H9 (cell line): ENCODE results near the gene PHLDA3. TPM values are rescaled to one million over a fixed set of nuclear protein-coding genes. Genes with fewer than 3 reads are reported as not detected.

ENCODE experiments used
- DNase-seq: peaks from one replicate; pipeline ENCODE4 v3.0.0-alpha.2; 2017
- H2AFZ ChIP-seq: one replicate; pipeline ENCODE4 v1.6.1; 2013; ENCODE audit warnings: mild to moderate bottlenecking, low read length, control low read depth, moderate library complexity
- H2AK5ac ChIP-seq: 2 replicates; pipeline ENCODE4 v1.6.1; 2013; ENCODE audit warnings: low read length, control low read depth, mixed read lengths; ENCODE audit not compliant: insufficient read length
- H2BK120ac ChIP-seq: one replicate; pipeline ENCODE4 v1.6.1; 2013; ENCODE audit warnings: low read depth, mild to moderate bottlenecking, low read length, control low read depth, inconsistent platforms; ENCODE audit not compliant: poor library complexity, severe bottlenecking
- H2BK12ac ChIP-seq: 2 replicates; pipeline ENCODE4 v1.6.1; 2013; ENCODE audit warnings: low read length, control low read depth, mixed read lengths, low read depth; ENCODE audit not compliant: insufficient read length
- H2BK15ac ChIP-seq: 2 replicates; pipeline ENCODE4 v1.6.1; 2013; ENCODE audit warnings: low read depth, low read length, control low read depth
- H2BK20ac ChIP-seq: one replicate; pipeline ENCODE4 v1.6.1; 2013; ENCODE audit warnings: low read depth, mild to moderate bottlenecking, low read length, control low read depth, inconsistent platforms; ENCODE audit not compliant: poor library complexity, severe bottlenecking
- H2BK5ac ChIP-seq: 2 replicates; pipeline ENCODE4 v1.6.1; 2013; ENCODE audit warnings: low read length, control low read depth, mixed read lengths; ENCODE audit not compliant: insufficient read length
- H3K14ac ChIP-seq: 2 replicates; pipeline ENCODE4 v1.6.1; 2013; ENCODE audit warnings: low read length, control low read depth; ENCODE audit not compliant: insufficient read depth
- H3K18ac ChIP-seq: 2 replicates; pipeline ENCODE4 v1.6.1; 2013; ENCODE audit warnings: low read depth, mild to moderate bottlenecking, mixed read lengths, low read length, control low read depth; ENCODE audit not compliant: insufficient read length
- H3K23ac ChIP-seq: 2 replicates; pipeline ENCODE4 v1.6.1; 2013; ENCODE audit warnings: low read length, control low read depth, mixed read lengths, low read depth; ENCODE audit not compliant: insufficient read length
- H3K23me2 ChIP-seq: 2 replicates; pipeline ENCODE4 v1.6.1; 2013; ENCODE audit warnings: low read depth, mild to moderate bottlenecking, mixed read lengths, low read length, control low read depth; ENCODE audit not compliant: insufficient read length, poor library complexity, severe bottlenecking
- H3K27ac ChIP-seq: 2 replicates; pipeline ENCODE4 v1.5.1; 2013; ENCODE audit warnings: low read length, control low read depth, mixed read lengths, low read depth; ENCODE audit not compliant: insufficient read length
- H3K27me3 ChIP-seq: 2 replicates; pipeline ENCODE4 v1.6.1; 2013; ENCODE audit warnings: low read length, control low read depth, inconsistent platforms; ENCODE audit not compliant: insufficient read depth
- H3K4ac ChIP-seq: 2 replicates; pipeline ENCODE4 v1.6.1; 2013; ENCODE audit warnings: low read depth, mild to moderate bottlenecking, control low read depth, inconsistent platforms, low read length, moderate library complexity
- H3K4me1 ChIP-seq: 2 replicates; pipeline ENCODE4 v1.6.1; 2013; ENCODE audit warnings: low read length, control low read depth, inconsistent platforms; ENCODE audit not compliant: insufficient read depth
- H3K4me2 ChIP-seq: 2 replicates; pipeline ENCODE4 v1.6.1; 2013; ENCODE audit warnings: low read length, control low read depth, mixed read lengths; ENCODE audit not compliant: insufficient read length, insufficient read depth
- H3K56ac ChIP-seq: 2 replicates; pipeline ENCODE4 v1.6.1; 2013; ENCODE audit warnings: low read depth, mild to moderate bottlenecking, mixed read lengths, low read length, control low read depth; ENCODE audit not compliant: insufficient read length
- H3K79me1 ChIP-seq: 2 replicates; pipeline ENCODE4 v1.6.1; 2013; ENCODE audit warnings: low read depth, mild to moderate bottlenecking, moderate library complexity, low read length, control low read depth, inconsistent platforms; ENCODE audit not compliant: insufficient read depth, poor library complexity, severe bottlenecking
- H3K79me2 ChIP-seq: 2 replicates; pipeline ENCODE4 v1.6.1; 2013; ENCODE audit warnings: low read length, control low read depth, inconsistent platforms; ENCODE audit not compliant: insufficient read depth
- H3K9ac ChIP-seq: 2 replicates; pipeline ENCODE4 v1.6.1; 2013; ENCODE audit warnings: low read length, control low read depth, mixed read lengths; ENCODE audit not compliant: insufficient read length; ENCODE audit errors: extremely low read depth
- H3K9me3 ChIP-seq: one replicate; pipeline ENCODE4 v1.6.1; 2013; ENCODE audit warnings: low read depth, low read length, inconsistent platforms; ENCODE audit not compliant: control insufficient read depth
- H3T11ph ChIP-seq: one replicate; pipeline ENCODE4 v1.6.1; 2013; ENCODE audit warnings: mild to moderate bottlenecking, low read length, control low read depth, inconsistent platforms
- H4K20me1 ChIP-seq: one replicate; pipeline ENCODE4 v1.6.1; 2013; ENCODE audit not compliant: control insufficient read depth, insufficient read length, insufficient read depth
- H4K5ac ChIP-seq: 2 replicates; pipeline ENCODE4 v1.6.1; 2013; ENCODE audit warnings: low read depth, mild to moderate bottlenecking, mixed read lengths, low read length, control low read depth; ENCODE audit not compliant: insufficient read length
- H4K8ac ChIP-seq: replicated peaks from 2 replicates; pipeline ENCODE4 v1.6.1; 2013; ENCODE audit warnings: low read length, control low read depth, mixed read lengths, low read depth; ENCODE audit not compliant: insufficient read length
- H4K91ac ChIP-seq: 2 replicates; pipeline ENCODE4 v1.6.1; 2013; ENCODE audit warnings: low read depth, mild to moderate bottlenecking, moderate library complexity, mixed read lengths, low read length, control low read depth; ENCODE audit not compliant: insufficient read length
- H3K27ac Mint-ChIP-seq, 3 experiments: 2 replicates in 2 of 3; 3 replicates in 1 of 3; pipeline ENCODE4 v1.8.0; 2020 to 2021; ENCODE audit warnings: mixed read lengths in 3 of 3, mild to moderate bottlenecking in 1 of 3, moderate library complexity in 1 of 3
- H3K27me3 Mint-ChIP-seq: 2 replicates; pipeline ENCODE4 v1.8.0; 2021; ENCODE audit warnings: low read depth, mild to moderate bottlenecking, moderate library complexity, mixed read lengths
- H3K36me3 Mint-ChIP-seq, 3 experiments: 2 replicates in 2 of 3; 3 replicates in 1 of 3; pipeline ENCODE4 v1.8.0; 2020 to 2021; ENCODE audit warnings: low read depth in 3 of 3, mixed read lengths in 3 of 3; ENCODE audit not compliant: insufficient read depth in 1 of 3
- H3K4me1 Mint-ChIP-seq, 2 experiments: 2 replicates each; pipeline ENCODE4 v1.8.0; 2020; ENCODE audit warnings: mixed read lengths in 2 of 2
- H3K4me3 Mint-ChIP-seq, 2 experiments: 2 replicates in 1 of 2; 3 replicates in 1 of 2; pipeline ENCODE4 v1.8.0; 2020 to 2021; ENCODE audit warnings: mild to moderate bottlenecking in 2 of 2, mixed read lengths in 2 of 2, moderate library complexity in 1 of 2
- H3K9me3 Mint-ChIP-seq, 2 experiments: 2 replicates in 1 of 2; 3 replicates in 1 of 2; pipeline ENCODE4 v1.8.0; 2020; ENCODE audit warnings: mild to moderate bottlenecking in 2 of 2, mixed read lengths in 2 of 2, moderate library complexity in 1 of 2
- CTCF ChIP-seq: fragments of 200-600 bp; sonication (generic); conservative IDR thresholded peaks from 3 replicates; pipeline ENCODE4 v1.8.0; 2021; ENCODE audit warnings: antibody characterized with exemption, mild to moderate bottlenecking
- WGBS: extraction: QIAGEN DNeasy Blood & Tissue Kit; methylation state at CpG from one replicate; pipeline ENCODE4 v1.1.7; 2013; ENCODE audit warnings: missing lambda C conversion rate, low lambda C conversion rate, mixed read lengths; ENCODE audit not compliant: insufficient read length; ENCODE audit errors: extremely low coverage; 5-methylcytosine and 5-hydroxymethylcytosine counted together
- total RNA-seq: library from RNA; stranded (reverse); gene quantifications from 2 replicates; pipeline ENCODE4 v1.2.1, GENCODE V29; 2021

PHLDA3 gene
- total RNA-seq, 1 experiment from 2014 or later = 53.9 TPM

GRCh38 chr1:201422026-201422425 is 47.0 kb downstream of the PHLDA3 start:
- H3K18ac ChIP-seq = no peak overlapping the region
- no peak overlapping the region for H2BK5ac ChIP-seq
- H4K5ac ChIP-seq = no peak overlapping the region
- no peak overlapping the region; a peak in 1 of 7 replicates for H3K27ac Mint-ChIP-seq
- H3K9ac ChIP-seq = no peak overlapping the region
- H3K4me1 Mint-ChIP-seq = peaks cover 13 to 23% of the 10 kb centered on the region in 2 experiments
- no peak for DNase-seq
- H3K79me2 ChIP-seq = no peaks in the 10 kb centered on the region
- no peaks in the 10 kb centered on the region for H3K9me3 ChIP-seq
- no peak overlapping the region for H2BK20ac ChIP-seq
- H3K4ac ChIP-seq = no peak overlapping the region
- H3K27me3 Mint-ChIP-seq = no peaks in the 10 kb centered on the region; the same call in none of the 2 replicates
- H3K27ac ChIP-seq = no peak overlapping the region
- no peak overlapping the region for H2BK12ac ChIP-seq
- no peak overlapping the region for H2AFZ ChIP-seq
- H3K4me3 Mint-ChIP-seq = no peak overlapping the region
- no peak overlapping the region for H3T11ph ChIP-seq
- no CpG with 5 or more reads among the region's 3 CpGs for WGBS
- H4K8ac ChIP-seq = no peak overlapping the region
- TF ChIP-seq CTCF = no peak
- H3K4me2 ChIP-seq = no peak overlapping the region
- no peak overlapping the region for H3K56ac ChIP-seq
- no peak overlapping the region for H3K23ac ChIP-seq
- no peaks in the 10 kb centered on the region for H3K4me1 ChIP-seq
- no peak overlapping the region for H4K91ac ChIP-seq
- H3K9me3 Mint-ChIP-seq = peaks cover 0 to 5% of the 10 kb centered on the region in 2 experiments; a peak in 2 of 5 replicates
- no peak overlapping the region for H2BK15ac ChIP-seq
- no peaks in the 10 kb centered on the region for H4K20me1 ChIP-seq
- no peaks in the 10 kb centered on the region for H3K27me3 ChIP-seq
- no peak overlapping the region for H2BK120ac ChIP-seq
- no peaks in the 10 kb centered on the region for H3K79me1 ChIP-seq
- no peak overlapping the region for H3K14ac ChIP-seq
- no peaks in the 10 kb centered on the region for H3K23me2 ChIP-seq
- no peak overlapping the region for H2AK5ac ChIP-seq
- no peaks in the 10 kb centered on the region for H3K36me3 Mint-ChIP-seq
